Transverse colon (tissue), 3 donors: ENCODE data around the gene LEMD1.

Experiments
- CTCF ChIP-seq, 5 experiments: fragments of 200-600 bp in 3 of 5; fragments of 450-650 bp in 2 of 5; sonication (generic) in 3 of 5; IDR thresholded peaks; 1 replicate in 2 of 5; 2 replicates in 3 of 5; pipeline ENCODE4 v1.5.1; 2016 to 2017; ENCODE audit warnings: antibody characterized with exemption in 5 of 5, inconsistent platforms in 3 of 5, mild to moderate bottlenecking in 2 of 5, moderate library complexity in 1 of 5
- POLR2A ChIP-seq: fragments of 450-650 bp; IDR thresholded peaks from one replicate; pipeline ENCODE4 v1.6.1; 2016; ENCODE audit warnings: antibody characterized with exemption, mild to moderate bottlenecking, moderate library complexity

GRCh38 chr1:205456868-205457745 is 35.3 kb upstream of the LEMD1 start:
- TF ChIP-seq POLR2A, result no peak
- TF ChIP-seq CTCF (IDR thresholded peaks at IDR 0.05), result no peak
